ENCODE data around the gene RAB8A.

The RAB8A gene

DNA sequence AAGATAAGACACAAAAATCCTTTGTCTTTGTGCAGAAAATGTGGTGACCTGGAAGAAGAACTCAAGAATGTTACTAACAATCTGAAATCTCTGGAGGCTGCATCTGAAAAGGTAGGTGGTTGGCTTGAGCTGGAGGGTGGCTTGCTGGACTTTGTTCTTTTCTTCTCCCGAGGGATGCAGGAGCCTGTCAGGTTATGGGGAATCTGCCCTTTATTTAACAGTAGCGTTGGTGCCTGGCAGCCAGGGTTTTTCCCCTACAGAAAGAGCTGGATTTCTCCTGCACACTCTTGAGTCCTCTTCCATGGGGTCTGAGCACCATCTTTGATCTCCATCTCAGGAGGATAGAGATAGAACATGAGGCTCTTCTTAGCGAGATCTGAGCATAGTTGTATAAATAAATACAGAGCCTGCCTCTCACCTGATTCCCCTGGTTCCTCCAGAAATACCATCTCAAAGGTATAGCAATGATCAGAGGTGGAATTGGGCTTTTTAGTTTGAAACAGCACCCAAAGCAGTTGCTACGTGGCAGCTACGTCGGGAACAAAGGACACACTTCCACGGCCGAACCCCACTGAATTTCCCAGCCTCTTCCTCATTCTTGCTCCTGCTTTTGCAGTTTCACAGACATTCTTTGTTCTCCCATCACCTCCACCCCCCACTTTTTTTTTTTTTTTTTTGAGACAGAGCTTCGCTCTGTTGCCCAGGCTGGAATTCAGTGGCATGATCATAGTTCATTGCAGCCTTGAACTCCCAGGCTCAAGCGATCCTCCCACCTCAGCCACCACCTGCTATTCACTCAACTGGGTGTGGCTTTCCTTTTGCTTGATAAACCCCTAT, 22.5 kb upstream of the RAB8A start:
- TF ChIP-seq, protein P1, sequence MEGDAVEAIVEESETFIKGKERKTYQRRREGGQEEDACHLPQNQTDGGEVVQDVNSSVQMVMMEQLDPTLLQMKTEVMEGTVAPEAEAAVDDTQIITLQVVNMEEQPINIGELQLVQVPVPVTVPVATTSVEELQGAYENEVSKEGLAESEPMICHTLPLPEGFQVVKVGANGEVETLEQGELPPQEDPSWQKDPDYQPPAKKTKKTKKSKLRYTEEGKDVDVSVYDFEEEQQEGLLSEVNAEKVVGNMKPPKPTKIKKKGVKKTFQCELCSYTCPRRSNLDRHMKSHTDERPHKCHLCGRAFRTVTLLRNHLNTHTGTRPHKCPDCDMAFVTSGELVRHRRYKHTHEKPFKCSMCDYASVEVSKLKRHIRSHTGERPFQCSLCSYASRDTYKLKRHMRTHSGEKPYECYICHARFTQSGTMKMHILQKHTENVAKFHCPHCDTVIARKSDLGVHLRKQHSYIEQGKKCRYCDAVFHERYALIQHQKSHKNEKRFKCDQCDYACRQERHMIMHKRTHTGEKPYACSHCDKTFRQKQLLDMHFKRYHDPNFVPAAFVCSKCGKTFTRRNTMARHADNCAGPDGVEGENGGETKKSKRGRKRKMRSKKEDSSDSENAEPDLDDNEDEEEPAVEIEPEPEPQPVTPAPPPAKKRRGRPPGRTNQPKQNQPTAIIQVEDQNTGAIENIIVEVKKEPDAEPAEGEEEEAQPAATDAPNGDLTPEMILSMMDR (IDR thresholded peaks at IDR 0.05; ENCODE audit: extremely low read depth, insufficient read depth, missing control alignments) = no peak
- in situ Hi-C loops (cut with MboI; ENCODE audit: low pct_unique_long_range_greater_than_20kb, low sequenced_read_pairs, unreplicated experiment) = no loop called here
- no peak for DNase-seq (ENCODE audit: low spot score)

DNA sequence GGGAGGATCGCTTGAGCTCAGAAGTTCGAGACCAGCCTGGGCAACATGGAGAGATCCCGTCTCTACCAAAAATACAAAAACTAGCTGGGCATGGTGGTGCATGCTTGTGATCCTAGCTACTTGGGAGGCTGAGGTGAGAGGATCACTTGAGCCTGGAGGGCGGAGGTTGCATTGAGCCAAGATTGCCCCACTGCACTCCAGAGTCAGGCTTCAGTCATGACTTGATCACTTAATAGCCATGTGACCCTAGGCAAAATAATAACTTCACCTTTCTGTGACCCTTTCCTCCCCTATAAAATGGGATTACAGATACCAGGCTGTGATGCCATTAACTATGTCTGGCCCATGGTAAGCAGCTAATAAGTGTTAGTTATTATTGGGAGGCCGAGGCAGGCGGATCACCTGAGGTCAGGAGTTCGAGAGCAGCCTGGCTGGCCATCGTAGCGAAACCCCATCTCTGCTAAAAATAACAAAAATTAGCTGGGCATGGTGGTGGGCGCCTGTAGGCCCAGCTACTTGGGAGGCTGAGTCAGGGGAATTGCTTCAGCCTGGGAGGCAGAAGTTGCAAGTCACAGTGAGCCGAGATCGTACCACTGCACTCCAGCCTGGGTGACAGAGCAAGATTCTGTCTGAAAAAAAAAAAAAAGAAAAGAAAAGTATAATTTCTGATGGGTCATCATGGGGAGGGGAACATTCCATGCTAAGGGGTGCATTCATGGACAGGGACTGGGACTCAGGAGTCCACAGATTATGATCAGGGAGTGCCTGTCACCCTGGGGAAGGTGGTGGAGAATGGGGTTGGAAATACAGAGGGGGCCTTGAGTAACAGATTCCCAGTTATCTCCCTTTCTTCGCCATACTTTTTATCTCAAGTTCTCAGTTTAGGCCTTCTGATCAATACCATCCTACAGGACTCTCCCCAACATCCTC, 19.9 kb upstream of the RAB8A start:
- in situ Hi-C loops (cut with MboI; ENCODE audit: low pct_unique_long_range_greater_than_20kb, low sequenced_read_pairs, unreplicated experiment) = no loop called here
- TF ChIP-seq, protein P1 (IDR thresholded peaks at IDR 0.05; ENCODE audit: extremely low read depth, insufficient read depth, missing control alignments) = no peak
- no peak for DNase-seq (ENCODE audit: low spot score)

DNA sequence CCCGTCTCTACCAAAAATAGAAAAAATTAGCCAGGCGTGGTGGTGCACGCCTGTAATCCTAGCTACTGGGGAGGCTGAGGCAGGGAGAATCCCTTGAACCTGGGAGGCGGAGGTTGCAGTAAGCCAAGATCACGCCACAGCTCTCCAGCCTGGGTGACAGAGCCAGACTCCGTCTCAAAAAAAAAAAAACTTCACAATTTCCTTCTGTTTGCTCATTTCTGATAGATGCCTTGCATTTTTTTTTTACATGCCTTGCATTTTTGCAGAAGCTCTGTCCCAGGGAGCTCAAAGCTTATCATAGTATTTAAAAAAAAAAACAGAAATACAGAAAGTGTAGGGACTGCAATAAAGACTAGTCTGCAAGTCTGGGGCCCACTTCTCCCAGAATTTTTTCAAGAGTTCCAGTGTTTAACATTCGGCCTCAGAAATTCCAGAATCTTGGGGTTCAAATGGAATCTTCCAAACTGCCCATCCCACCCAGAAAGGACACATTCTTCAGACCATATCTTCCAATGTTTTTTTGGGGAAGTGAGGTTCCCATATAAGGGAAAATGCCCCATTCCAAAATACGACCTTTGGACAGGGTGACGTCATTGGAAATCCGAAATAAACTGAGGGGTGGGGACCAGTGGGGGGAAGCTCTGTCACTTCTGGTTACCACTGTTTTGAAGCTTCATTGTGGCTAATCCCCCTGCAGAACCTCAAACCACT, 17.2 kb upstream of the RAB8A start:
- in situ Hi-C loops (cut with MboI; ENCODE audit: low pct_unique_long_range_greater_than_20kb, low sequenced_read_pairs, unreplicated experiment) = no loop called here
- no peak for DNase-seq (ENCODE audit: low spot score)
- TF ChIP-seq, protein P1 (IDR thresholded peaks at IDR 0.05; ENCODE audit: extremely low read depth, insufficient read depth, missing control alignments) = no peak

DNA sequence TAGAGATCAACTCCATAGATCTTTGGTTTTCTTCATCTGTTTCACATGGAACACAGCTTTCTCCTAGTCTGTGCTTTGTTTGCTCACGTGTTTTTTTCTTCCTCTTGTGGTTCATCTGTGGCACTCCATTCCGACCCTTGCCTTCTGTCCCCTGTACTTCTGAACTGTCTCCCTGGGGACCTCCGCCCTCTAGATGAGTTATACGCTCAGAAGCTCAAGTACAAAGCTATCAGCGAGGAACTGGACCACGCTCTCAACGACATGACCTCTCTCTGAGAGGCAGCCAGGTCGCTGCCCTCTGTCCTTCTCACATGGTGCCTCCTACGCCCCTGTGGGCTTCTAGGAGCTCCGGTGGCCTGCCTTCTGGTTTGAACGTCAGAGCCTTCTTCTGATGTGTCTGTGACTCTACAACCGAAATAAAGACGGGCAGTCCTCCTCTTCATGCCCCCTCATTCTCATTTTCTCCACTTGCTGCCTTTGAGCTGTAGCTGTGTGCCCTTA, 16.6 kb upstream of the RAB8A start:
- DNase-seq (ENCODE audit: low spot score) = no peak
- in situ Hi-C loops (cut with MboI; ENCODE audit: low pct_unique_long_range_greater_than_20kb, low sequenced_read_pairs, unreplicated experiment) = no loop called here

DNA sequence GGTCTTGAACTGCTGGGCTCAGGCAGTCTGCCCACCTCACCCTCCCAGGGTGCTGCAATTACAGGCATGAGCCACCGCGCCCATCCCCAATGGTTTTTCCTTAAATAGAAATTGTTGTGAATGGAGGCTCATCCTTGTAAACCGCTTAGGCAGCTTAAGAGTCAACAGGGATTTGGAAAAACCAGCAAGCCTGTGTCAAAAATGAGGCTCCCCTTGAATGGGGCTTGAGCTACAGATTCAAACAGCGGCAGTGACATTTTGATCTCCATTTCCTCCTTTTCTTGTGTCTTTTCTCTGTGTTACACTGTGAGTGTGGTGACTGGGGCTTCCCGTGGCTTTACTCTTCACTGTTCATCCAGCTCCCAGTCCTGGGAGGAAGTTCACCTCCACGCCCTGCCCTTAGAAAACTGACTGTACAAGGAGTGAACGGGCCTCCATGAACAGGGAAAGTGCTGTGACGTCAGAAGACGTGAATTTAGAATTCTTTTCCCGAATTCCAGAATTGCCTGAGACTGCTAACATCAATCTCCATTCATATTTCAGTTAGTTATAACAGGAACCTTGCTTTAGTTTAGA, 15.3 kb upstream of the RAB8A start:
- in situ Hi-C loops (cut with MboI; ENCODE audit: low pct_unique_long_range_greater_than_20kb, low sequenced_read_pairs, unreplicated experiment) = no loop called here
- no peak for DNase-seq (ENCODE audit: low spot score)
- TF ChIP-seq, protein P1 (IDR thresholded peaks at IDR 0.05; ENCODE audit: extremely low read depth, insufficient read depth, missing control alignments) = no peak

More for the DNA sequence above, 16.6 kb upstream of the RAB8A start:
- TF ChIP-seq, protein P1 (IDR thresholded peaks at IDR 0.05; ENCODE audit: extremely low read depth, insufficient read depth, missing control alignments) = no peak

DNA sequence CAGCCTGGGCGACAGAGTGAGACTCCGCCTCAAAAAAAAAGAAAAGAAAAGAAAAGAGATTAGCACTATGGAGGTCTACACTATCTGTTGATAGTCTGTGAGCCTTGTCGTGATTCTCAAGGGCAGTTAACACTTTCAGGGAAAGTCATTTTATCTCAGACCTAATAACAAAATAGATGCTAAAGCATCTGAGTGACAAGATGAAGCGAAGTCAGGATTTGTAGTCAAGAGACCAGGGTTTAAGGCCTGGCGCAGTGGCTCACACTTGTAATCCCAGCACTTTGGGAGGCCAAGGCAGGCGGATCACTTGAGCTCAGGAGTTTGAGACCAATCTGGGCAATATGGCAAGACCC, 13.3 kb upstream of the RAB8A start:
- no peak for DNase-seq (ENCODE audit: low spot score)
- TF ChIP-seq, protein P1 (IDR thresholded peaks at IDR 0.05; ENCODE audit: extremely low read depth, insufficient read depth, missing control alignments) = no peak
- in situ Hi-C loops (cut with MboI; ENCODE audit: low pct_unique_long_range_greater_than_20kb, low sequenced_read_pairs, unreplicated experiment) = no loop called here

All from GM13977 (cell line).